A549 (cell line): ENCODE data around the gene PRR5.

ENCODE experiments used
- CHD4 ChIP-seq: fragments of 200-600 bp; sonication (generic); IDR thresholded peaks from 2 replicates; pipeline ENCODE4 v1.6.1; 2016; ENCODE audit warnings: antibody characterized with exemption, mild to moderate bottlenecking, borderline replicate concordance
- CTCF ChIP-seq: fragments of >200 bp; sonication (Bioruptor Twin); formaldehyde crosslinking; IDR thresholded peaks from 3 replicates; pipeline ENCODE4 v1.5.1; 2016
- EHF ChIP-seq: fragments of 250-450 bp; sonication (Bioruptor Pico); IDR thresholded peaks from 2 replicates; pipeline ENCODE4 v1.5.0; 2020; ENCODE audit warnings: mild to moderate bottlenecking
- EHMT2 ChIP-seq: fragments of 200-600 bp; sonication (generic); IDR thresholded peaks from 2 replicates; pipeline ENCODE4 v1.6.1; 2016; ENCODE audit warnings: antibody characterized with exemption, low read depth, mild to moderate bottlenecking, moderate library complexity
- HMGXB4 ChIP-seq: fragments of 250-450 bp; sonication (Bioruptor Pico); IDR thresholded peaks from 2 replicates; pipeline ENCODE4 v1.5.0; 2021; ENCODE audit warnings: mild to moderate bottlenecking, moderate library complexity, borderline replicate concordance
- HOXA7 ChIP-seq: fragments of 250-450 bp; sonication (Bioruptor Pico); IDR thresholded peaks from 2 replicates; pipeline ENCODE4 v1.5.0; 2020; ENCODE audit warnings: mild to moderate bottlenecking, moderate library complexity
- PHF8 ChIP-seq: fragments of 200-600 bp; sonication (generic); IDR thresholded peaks from 2 replicates; pipeline ENCODE4 v1.6.1; 2016; ENCODE audit warnings: low read depth, mild to moderate bottlenecking, antibody characterized with exemption, moderate library complexity, borderline replicate concordance

- TF ChIP-seq CTCF = no peak
- no peak for TF ChIP-seq EHMT2
- TF ChIP-seq HOXA7 (CRISPR knock-in tag) = no peak
- no peak for TF ChIP-seq CHD4
- no peak for TF ChIP-seq HMGXB4 (CRISPR knock-in tag)
- TF ChIP-seq PHF8 = no peak
- TF ChIP-seq EHF (CRISPR knock-in tag) = no peak
Measured at GRCh38 chr22:44712962-44713361, 11.0 kb downstream of the PRR5 start.
